Measurements from ENCODE around the gene ALPL.
A peak's percentile ranks its signal among the peaks of the same experiment; 100 is the strongest.

ALPL gene

DNA sequence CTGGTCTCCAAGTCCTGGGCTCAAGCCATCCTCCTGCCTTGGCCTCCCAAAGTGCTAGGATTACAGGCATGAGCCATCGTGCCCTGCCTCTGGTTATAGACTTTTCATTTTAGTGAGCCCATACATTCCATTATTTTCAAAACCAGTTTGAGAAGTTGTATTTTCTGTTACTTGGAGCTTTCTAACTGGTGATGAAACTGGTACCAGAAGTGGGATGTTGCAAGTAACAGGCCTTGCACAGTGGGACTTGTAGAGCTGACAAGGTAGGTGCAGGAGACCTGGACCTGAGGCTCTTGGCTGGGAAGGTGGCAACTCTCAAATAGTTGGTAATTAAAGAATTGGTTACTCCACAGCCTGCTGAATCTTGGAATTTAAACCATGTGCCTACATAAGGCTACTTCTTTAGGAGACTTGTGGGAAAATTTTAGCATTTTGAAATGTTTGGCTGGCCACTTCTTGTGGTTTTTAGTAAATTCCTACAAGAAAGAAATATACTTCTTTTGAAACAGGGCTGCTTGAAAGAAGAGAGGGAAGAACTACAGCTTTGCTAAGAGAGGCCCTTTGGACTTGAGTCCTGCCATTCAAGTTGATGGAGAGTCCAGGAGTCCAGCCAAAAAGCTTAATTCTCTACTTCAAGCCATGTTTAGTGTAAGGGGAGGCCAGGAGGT is 9.8 kb upstream of the ALPL start:
- H3K27me3 ChIP-seq = no peaks in the 10 kb centered on the region
- H3K36me3 ChIP-seq = no peaks in the 10 kb centered on the region
- H3K27ac ChIP-seq = no peak overlapping the region
- H3K9me3 ChIP-seq (replicated peaks in 1 of 11) = peaks cover 0 to 14% (median 8%) of the 10 kb centered on the region in 11 experiments; a peak in 13 of 22 replicates
- no peak overlapping the region for H3K9ac ChIP-seq
- no peak overlapping the region for H3K4me2 ChIP-seq
- TF ChIP-seq Cebpa-rat (IDR thresholded peaks at IDR 0.05) = no peak
- H3K4me1 ChIP-seq = no peaks in the 10 kb centered on the region; a peak in 1 of 20 replicates
- no peak overlapping the region for H3K4me3 ChIP-seq
- H4K20me1 ChIP-seq = no peaks in the 10 kb centered on the region

GRCh38 chr1:21503706-21504377 is 5.4 kb upstream of the ALPL start:
- Histone ChIP-seq H3K27me3 (peaks cover 9 to 11% (median 10%) of the 10 kb centered on the region in 11 experiments), H3K4me2 (no peak overlapping the region), H3K27ac (no peak overlapping the region), H3K36me3 (no peaks in the 10 kb centered on the region), H3K4me3 (no peak overlapping the region), H3K9me3 (replicated peaks in 1 of 11) (peaks cover 0 to 13% (median 8%) of the 10 kb centered on the region in 11 experiments; a peak in 13 of 22 replicates), H3K9ac (no peak overlapping the region), H4K20me1 (no peaks in the 10 kb centered on the region), H3K4me1 (peaks cover 0 to 5% (median 3%) of the 10 kb centered on the region in 10 experiments; a peak in 9 of 20 replicates)
- no peak for TF ChIP-seq Cebpa-rat (IDR thresholded peaks at IDR 0.05)

GRCh38 chr1:21506804-21507203 is 2.4 kb upstream of the ALPL start:
- Histone ChIP-seq H3K36me3 (no peaks in the 10 kb centered on the region), H3K9me3 (replicated peaks in 1 of 11) (no peaks in the 10 kb centered on the region), H3K27ac (no peak overlapping the region), H3K4me1 (peaks cover 0 to 7% (median 5%) of the 10 kb centered on the region in 10 experiments; a peak in 9 of 20 replicates), H4K20me1 (peaks cover 0 to 10% (median 0%) of the 10 kb centered on the region in 11 experiments; a peak in 5 of 22 replicates), H3K4me2 (no peak overlapping the region), H3K9ac (no peak overlapping the region), H3K27me3 (peaks cover 23 to 37% (median 30%) of the 10 kb centered on the region in 11 experiments), H3K4me3 (no peak overlapping the region)
- no peak for TF ChIP-seq Cebpa-rat (IDR thresholded peaks at IDR 0.05)

- no peaks in the 10 kb centered on the region for H3K9me3 ChIP-seq (replicated peaks in 1 of 11)
These were observed 1.5 kb upstream of the ALPL start for GRCh38 chr1:21507511-21508270.

DNA sequence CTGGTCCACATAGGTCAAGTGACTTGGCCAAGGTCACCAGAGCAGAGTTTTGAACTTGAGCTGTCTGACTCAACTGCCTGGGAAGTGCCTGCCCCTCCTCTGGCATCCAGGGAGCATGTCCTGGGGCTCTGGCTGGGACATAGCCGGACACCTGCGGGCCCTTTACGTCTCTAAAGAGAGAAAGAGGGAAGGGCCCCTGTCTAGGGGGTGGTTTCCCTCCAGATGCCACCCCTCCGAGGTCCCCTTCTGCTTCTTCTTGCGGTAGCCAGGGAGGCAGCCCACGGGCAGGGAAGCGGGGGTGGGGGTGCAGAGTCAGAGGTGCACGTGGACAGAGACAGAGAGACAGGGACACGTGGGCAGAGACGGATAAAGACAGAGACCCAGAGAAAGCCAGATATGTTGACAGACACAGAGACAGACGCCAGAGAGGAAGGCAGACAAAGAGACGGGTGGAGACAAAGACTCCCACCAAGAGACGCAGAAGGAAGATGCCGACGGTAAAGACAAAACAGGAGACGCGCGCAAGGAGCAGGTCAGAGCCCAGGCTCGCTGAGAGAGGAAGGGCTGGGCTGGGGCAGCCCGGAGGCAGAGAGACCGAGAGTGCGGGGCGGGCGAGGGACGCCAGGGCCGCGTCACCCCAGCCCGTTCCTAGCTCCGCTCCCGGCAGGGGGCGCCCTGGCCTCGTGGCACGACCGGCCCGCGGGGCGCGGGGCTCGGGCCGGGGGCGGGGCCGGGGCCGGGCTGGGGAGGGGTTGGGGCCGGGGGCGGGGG is 458 bp upstream of the ALPL start:
- H3K4me2 ChIP-seq = peak overlapping the region; percentile 10 to 79 (median 42); a peak in 16 of 22 replicates
- peaks cover 0 to 14% (median 8%) of the 10 kb centered on the region in 10 experiments; a peak in 17 of 20 replicates for H3K4me1 ChIP-seq
- H3K27ac ChIP-seq = no peak overlapping the region
- peaks cover 23 to 38% (median 30%) of the 10 kb centered on the region in 11 experiments for H3K27me3 ChIP-seq
- no peaks in the 10 kb centered on the region for H3K36me3 ChIP-seq
- H4K20me1 ChIP-seq = peaks cover 0 to 10% (median 0%) of the 10 kb centered on the region in 11 experiments; a peak in 5 of 22 replicates
- peak overlapping the region in 1 of 11 experiments; percentile 41; a peak in 3 of 22 replicates for H3K9ac ChIP-seq
- no peak for TF ChIP-seq Cebpa-rat (IDR thresholded peaks at IDR 0.05)
- H3K9me3 ChIP-seq (replicated peaks in 1 of 11) = no peaks in the 10 kb centered on the region
- H3K4me3 ChIP-seq = no peak overlapping the region

More at GRCh38 chr1:21507511-21508270, 1.5 kb upstream of the ALPL start:
- Histone ChIP-seq H3K36me3 (no peaks in the 10 kb centered on the region), H3K27ac (no peak overlapping the region), H3K9ac (no peak overlapping the region), H4K20me1 (peaks cover 0 to 10% (median 0%) of the 10 kb centered on the region in 11 experiments; a peak in 5 of 22 replicates), H3K4me3 (no peak overlapping the region), H3K27me3 (peaks cover 23 to 38% (median 30%) of the 10 kb centered on the region in 11 experiments), H3K4me1 (peaks cover 0 to 7% (median 5%) of the 10 kb centered on the region in 10 experiments; a peak in 9 of 20 replicates), H3K4me2 (no peak overlapping the region)
- TF ChIP-seq Cebpa-rat (IDR thresholded peaks at IDR 0.05) = no peak

- no peak for TF ChIP-seq Cebpa-rat (IDR thresholded peaks at IDR 0.05)
These were observed 880 bp downstream of the ALPL start for GRCh38 chr1:21510113-21510493.

DNA sequence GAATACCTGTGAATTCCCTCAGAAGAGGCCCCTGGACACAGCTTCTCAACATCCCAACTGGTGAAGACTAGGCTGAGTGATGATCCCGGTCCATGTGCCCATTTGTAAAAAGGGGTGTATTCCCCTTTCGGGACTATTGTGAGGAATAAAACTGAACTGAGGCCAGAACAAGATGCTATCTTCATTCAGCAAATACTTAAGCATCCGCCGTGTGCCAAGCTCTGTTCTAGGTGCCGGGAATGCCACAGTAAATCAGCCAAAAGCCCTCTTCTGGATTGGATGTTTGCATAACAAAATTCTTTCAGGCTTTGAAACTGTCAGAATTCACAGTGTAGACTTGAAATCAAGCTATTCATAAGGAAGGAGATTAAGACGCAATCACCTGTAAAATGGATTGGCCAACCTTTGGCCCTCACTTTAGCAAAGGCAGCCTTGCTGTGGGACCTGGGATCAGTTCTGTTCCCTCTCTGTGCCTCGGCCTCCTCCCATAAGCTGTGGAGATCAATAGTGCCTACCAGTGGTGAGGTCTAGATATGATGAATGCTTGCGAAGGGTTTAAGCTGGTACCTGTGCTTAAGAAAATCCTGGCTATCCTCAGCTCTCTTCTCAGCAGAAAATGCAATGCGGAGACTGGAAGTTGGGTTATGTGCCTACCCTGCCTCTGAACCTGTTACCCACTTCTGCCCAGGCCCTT is 1.8 kb downstream of the ALPL start:
- no peak overlapping the region for H3K4me2 ChIP-seq

More at GRCh38 chr1:21510113-21510493, 880 bp downstream of the ALPL start:
- Histone ChIP-seq H3K36me3 (no peaks in the 10 kb centered on the region), H3K9me3 (replicated peaks in 1 of 11) (no peaks in the 10 kb centered on the region), H3K27me3 (peaks cover 23 to 46% (median 30%) of the 10 kb centered on the region in 11 experiments), H3K4me2 (no peak overlapping the region), H4K20me1 (peaks cover 0 to 10% (median 0%) of the 10 kb centered on the region in 11 experiments; a peak in 5 of 22 replicates), H3K27ac (no peak overlapping the region), H3K4me1 (peaks cover 9 to 28% (median 21%) of the 10 kb centered on the region in 10 experiments; a peak in 18 of 20 replicates), H3K9ac (no peak overlapping the region), H3K4me3 (no peak overlapping the region)

More for the DNA sequence above, 1.8 kb downstream of the ALPL start:
- H3K4me1 ChIP-seq = peaks cover 9 to 32% (median 22%) of the 10 kb centered on the region in 10 experiments; a peak in 18 of 20 replicates
- H3K27ac ChIP-seq = no peak overlapping the region
- H3K9me3 ChIP-seq (replicated peaks in 1 of 11) = no peaks in the 10 kb centered on the region
- H3K36me3 ChIP-seq = no peaks in the 10 kb centered on the region
- TF ChIP-seq Cebpa-rat (IDR thresholded peaks at IDR 0.05) = no peak
- no peak overlapping the region for H3K9ac ChIP-seq
- H3K4me3 ChIP-seq = no peak overlapping the region
- peaks cover 0 to 10% (median 0%) of the 10 kb centered on the region in 11 experiments; a peak in 5 of 22 replicates for H4K20me1 ChIP-seq
- peaks cover 23 to 46% (median 30%) of the 10 kb centered on the region in 11 experiments for H3K27me3 ChIP-seq
